HG03378 (cell line): ENCODE measurements around the gene SLC15A1.
A peak's percentile ranks its signal among the peaks of the same experiment; 100 is the strongest.

ENCODE experiments used
- ATAC-seq: cut with Tn5 transposase; IDR thresholded peaks from one replicate; pipeline ENCODE4 v1.9.1; 2021; ENCODE audit warnings: mild to moderate bottlenecking, moderate library complexity; ENCODE audit not compliant: unreplicated experiment

The SLC15A1 gene

DNA sequence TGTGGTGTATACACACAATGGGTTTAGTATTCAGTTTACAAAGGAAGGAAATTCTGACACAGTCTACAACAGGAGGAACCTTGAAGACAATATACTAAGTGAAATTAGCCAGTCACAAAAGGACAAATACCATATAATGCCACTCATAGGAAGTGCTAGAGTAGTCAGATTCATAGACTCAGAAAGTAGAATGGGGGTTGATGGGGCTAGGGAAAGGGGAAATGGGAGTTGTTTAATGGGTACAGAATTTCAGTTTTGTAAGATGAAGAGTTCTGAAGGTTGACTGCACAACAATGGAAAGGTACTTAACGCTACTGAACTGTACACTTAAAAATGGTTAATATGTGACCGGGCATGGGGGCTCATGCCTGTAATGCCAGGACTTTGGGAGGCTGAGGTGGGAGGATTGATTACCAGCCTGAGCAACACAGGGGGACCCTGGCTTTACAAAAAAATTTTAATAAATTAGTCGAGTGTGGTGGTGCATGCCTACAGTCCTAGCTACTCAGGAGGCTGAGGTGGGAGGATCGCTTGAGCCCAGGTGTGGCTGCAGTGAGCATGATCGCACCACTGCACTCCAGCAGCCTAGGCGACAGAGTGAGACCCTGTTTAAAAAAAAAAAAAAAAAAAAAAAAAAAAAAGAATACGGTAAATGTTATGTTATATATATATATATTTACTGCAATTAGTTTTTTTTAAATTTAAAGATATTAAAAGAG lies 45.0 kb downstream of the SLC15A1 start:
- peak; percentile 53 for ATAC-seq

DNA sequence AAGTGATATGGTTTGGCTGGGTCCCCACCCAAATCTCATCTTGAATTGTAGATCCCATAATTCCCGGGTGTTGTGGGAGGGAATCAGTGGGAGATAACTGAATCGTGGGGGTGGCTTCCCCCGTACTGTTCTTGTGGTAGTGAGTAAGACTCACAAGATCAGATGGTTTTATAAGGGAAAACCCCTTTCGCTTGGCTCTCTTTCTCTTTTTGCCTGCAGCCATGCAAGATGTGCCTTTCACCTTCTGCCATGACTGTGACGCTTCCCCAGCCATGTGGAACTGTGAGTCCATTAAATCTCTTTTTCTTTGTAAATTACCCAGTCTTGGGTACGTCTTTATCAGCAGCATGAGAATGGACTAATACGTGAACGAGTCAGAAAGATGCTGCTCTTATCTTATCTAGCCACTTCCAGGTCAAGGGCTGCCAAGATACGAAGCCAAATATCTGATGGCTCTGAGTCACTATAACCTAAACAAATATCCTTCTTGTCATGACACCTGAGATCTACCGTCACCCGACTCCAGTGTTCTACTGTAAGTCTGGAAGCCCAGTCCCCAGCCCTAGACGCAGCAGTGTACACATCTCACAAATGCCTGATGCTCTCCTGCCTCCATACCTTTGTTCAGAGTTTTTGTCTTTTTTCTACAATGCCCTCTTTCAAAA lies 45.9 kb downstream of the SLC15A1 start:
- ATAC-seq, result no peak

DNA sequence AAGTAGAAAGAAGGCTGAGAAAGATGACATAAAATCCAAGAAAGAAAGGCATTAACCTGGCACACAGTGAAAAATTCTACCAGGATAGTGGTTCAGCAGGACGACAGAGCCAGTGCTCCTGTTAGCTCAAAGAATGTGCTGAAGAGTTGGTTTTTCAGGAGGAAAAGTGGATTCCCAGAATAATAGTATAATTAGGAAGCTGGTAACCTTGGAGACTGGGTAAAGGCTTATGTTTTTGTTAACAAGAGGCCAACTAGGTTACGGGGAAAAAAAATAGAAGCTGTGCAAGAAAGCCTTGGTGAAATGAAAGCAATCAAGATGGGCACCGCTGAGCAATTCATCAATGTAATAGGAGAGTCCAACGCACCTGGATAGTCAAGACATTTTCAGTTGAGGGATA lies 54.7 kb downstream of the SLC15A1 start:
- no peak for ATAC-seq

DNA sequence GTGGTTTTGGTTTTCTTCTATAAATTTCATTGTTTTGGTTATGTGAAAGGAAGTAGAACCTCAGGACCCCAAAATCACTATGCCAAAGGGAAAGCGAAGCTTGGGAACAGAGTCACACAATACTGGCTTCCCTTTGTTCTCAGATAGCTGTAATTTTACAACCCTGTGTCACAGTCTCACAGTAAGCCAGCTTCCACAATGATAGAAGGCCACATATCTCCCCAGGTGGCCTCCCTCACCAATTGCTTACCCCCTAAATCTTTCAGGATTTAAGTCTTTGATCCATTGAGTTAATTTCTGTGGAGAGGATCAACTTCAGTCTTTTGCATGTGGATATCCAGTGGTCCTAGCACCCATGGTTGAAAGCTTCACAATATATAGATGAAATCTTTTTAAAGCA lies 58.7 kb downstream of the SLC15A1 start:
- ATAC-seq, result no peak

DNA sequence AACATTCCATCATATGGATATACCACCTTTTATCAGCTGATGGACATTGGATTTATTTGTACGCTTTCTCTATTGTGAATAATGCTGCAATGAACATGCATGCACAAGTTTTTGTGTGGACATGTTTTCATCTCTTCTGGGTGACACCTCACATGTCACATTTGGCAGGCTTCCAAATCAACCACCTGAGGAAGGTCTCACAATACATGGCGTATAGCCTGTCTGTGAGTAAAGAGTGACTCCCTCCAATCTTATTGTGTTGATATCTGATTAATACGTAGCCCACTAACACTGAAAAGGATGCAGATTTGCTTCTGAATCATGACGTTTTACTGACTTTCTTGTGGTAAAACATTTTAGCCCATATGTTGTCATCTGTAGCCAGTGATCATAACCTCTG lies 61.1 kb downstream of the SLC15A1 start:
- no peak for ATAC-seq

DNA sequence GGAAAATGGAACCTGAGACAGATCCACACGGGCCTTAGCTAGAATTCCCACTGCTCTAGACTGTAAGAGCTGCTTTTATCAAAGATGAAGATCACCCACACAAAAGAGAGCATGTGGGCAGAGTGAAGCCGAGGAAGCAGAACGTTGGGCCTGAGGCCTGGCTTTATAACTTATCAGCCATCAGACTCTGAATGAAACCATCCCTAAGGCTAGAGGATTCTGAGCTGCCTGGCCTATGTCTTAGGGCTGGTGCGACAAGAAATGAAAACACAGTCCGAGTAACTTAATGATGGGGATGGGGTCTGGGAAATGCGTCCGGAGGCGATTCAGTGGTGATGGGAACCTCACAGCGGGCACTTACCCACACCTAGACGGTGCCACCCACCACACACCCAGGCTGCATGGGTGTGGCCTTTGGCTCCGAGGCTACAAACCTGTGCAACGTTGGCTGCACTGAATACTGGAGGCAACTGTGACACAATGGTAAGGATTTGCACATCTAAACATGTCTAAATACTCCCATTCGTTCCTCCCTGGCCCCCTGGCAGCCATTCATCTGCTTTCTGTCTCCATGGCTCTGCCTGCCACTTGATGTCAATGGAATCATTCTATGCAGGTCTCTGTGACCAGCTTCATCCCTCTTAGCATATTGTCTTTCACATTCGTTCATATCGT lies 62.0 kb downstream of the SLC15A1 start:
- ATAC-seq, result no peak

DNA sequence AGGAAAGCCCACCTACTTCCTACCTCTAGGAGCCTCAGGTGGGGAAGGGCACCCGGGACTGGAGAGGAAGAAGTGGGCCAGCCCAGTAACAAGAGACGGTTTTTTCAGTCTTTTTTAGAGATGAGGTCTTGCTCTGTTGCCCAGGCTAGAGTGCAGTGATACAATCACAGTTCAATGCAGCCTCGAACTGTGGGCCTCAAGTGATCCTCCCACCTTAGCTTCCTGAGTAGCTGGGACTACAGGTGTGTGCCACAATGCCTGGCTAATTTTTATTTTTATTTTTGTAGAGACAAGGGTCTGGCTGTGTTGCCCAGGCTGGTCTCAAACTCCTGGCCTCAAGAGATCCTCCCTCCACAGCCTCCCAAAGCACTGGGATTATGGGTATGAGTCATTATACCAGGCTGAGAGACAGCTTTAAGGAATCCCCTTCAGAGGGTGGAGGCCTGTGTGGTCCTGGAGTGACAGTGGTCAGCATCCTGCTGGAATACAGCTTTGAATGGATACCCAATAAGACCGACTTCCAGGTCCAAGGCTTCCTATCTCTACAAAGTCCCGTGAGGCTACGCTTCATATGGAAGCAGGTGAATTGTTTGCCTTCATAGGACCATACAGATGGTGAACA lies 63.0 kb downstream of the SLC15A1 start:
- no peak for ATAC-seq

DNA sequence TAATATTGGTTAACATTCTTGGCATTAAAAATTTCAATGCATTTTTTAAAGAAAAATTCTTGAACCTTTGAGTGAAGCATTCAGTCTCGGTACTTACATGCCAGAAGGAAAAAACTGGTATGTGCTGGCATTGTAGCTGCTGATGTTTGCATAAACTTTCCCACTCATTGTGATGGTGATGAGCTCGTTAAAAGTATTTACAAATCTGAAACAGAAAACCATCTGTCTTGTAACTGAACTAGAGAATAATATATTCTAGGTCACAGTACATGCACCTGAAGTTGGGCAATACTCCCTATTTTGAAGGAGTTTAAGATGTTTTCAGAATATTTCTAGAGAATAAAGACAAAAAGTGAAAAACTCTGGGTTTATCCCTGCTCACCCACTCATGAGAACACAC lies 64.1 kb downstream of the SLC15A1 start:
- ATAC-seq, result no peak

DNA sequence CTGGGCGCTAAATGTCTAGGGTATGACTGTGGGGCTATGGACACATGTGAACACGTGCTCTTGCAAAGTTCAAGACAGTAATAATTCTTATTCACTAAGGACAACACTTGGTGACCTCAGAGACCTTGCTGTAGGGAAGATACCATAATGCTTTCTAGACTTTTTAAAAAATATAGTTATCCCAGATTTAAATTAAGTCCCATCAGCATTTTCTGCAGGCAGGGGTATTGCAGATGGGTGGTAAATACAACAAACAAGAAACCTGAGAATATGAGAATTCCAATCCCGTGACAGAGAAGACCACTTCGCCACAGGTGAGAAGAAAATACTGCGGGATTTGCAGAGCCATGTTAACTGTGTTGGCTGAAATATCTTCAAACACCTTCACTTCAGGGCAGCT lies 65.2 kb downstream of the SLC15A1 start:
- ATAC-seq, result no peak

DNA sequence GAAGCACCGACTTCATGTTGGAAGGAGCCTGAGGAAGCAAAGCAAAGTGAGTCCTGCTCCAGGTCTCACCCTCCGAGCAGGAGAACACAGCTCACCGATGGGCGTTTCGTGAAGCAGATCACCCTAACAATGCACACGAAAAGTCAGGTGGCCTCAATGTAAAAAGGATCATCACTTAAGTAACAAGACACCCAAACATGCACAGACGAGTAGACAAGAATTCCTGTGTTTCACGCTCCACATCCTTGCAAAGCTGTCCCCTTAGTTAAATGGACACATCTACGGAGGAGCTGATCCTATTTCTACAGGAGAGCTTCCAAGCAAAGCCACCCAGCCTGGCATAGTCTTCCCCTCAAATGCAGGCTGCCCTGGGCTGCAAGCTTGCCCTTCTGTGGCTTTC lies 66.2 kb downstream of the SLC15A1 start:
- no peak for ATAC-seq

DNA sequence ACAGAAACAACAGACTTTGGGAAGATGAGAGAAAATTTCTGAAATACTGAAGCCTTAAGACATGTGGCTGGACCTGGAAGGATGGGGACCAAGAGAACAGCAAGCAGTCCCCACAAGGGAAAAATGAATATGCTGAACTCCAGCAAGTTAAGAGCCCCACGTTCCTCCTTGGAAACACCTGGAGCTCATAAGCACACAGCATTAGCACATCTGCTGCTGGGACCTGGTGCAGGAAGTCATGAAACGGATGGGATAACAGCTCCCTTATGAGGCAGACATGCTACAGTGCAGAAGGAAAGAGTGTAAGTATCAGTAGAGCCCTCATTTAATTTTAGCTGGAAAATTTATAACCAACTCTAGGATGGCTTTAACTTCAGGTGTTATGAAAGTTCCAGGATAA lies 67.3 kb downstream of the SLC15A1 start:
- ATAC-seq, result no peak

DNA sequence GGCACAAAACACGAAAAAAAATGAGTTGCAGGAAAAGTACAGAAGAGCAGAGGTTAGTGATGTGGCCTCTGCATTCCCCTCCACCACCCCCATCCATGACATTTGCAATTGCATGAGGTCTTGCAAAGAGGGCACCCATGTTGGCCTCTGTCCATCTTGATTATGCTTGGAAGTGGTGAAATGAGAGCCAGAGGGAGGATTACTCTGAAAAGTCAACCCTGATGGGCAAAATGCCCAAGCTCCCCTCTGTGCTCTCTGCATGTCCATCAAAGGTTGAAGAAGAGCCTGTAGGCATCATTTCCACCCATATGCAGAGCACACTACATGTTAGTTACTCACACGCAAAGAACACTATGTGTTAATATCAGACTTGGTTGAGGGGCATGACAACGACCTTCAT lies 71.4 kb downstream of the SLC15A1 start:
- no peak for ATAC-seq

DNA sequence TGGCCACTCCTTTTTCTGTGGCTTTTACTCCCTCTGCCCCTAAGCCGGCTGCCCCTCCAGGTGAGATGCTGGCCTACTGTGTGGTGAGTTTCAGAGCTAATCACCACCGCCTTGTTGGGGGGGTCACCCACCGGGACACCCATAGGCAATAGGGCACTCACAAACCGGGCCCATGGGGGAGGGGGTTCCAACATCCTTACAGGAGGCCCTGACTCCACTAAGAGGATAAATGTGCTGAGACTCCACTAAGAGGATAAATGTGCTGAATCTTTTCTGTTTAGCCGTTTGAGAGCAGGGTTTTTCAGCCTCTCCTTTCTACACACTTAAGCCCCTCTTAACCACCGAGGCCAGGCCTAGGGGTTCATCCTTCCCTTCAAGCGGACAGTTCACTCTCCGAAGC lies 73.7 kb downstream of the SLC15A1 start:
- ATAC-seq, result no peak

DNA sequence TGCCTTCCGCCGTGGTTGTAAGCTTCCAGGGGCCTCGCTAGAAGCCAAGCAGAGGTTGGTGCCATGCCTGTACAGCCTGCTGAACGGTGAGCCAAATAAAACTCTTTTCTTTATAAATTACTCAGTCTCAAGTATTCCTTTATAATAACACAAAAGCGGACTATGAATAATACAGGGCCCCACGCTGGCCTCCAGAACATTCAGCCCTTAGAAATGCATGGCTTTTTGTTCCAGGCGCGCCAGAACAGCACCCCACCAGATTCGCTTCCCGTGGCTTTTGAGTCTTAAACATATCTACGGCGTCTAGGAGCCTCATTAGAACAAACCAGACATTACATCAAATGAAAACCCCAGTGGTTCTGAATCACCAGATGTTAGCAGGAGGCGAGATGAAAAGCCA lies 75.1 kb downstream of the SLC15A1 start:
- ATAC-seq, result no peak

DNA sequence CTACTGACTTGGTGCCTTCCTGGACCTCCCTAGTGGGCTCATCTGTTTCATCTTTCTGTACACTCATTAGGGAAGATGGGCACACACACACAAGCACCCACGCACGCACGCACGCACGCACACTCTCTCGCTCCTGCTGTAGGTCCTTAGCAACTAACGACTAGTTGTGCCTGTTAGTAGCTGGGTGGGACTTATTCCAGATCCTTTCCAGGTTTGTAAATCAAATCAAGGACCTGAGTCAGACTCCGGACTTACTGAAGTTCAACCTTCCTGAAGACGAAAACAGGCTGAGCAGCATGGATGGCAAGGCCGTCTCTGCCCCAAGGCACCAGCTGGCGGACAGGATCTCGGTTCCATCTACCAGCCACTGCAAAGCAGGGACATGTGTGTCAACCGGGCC lies 76.2 kb downstream of the SLC15A1 start:
- ATAC-seq, result no peak

DNA sequence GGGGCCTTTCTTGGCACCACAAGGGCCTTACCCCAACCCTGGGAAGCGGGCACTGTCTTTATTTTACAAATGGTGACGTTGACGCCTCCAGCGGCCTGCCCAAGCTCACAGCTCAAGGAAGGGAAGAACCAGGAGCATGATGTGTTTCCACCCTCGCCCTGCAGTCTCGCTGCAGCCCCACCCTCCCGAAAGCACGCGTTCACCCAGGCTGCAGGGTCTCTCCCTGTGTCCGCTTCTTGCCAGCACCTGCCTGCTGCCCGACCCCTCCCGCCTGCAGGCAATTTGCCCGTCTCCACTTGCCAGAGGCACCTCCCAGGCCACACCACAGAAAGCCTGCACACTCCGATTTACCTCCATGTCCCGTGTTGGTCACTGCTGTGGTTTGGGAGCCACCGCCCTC lies 76.6 kb downstream of the SLC15A1 start:
- ATAC-seq, result no peak

DNA sequence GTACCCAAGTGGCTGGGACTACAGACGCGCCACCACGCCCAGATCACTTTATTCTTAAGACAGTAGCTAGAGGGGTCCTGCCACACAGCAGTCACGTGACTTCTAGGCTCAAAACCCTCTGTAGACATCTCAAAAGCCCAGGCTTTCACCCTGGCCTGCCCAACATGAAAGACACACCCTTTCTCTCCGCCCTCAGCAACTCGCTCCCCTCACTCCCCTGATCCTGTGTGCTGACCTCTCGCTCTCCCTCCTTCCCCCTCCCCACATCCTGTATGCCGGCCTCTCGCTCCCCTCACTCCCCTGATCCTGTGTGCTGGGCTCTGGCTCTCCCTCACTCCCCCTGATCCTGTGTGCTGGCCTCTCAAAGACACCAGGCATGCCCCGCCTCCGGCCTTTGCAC lies 77.4 kb downstream of the SLC15A1 start:
- no peak for ATAC-seq

DNA sequence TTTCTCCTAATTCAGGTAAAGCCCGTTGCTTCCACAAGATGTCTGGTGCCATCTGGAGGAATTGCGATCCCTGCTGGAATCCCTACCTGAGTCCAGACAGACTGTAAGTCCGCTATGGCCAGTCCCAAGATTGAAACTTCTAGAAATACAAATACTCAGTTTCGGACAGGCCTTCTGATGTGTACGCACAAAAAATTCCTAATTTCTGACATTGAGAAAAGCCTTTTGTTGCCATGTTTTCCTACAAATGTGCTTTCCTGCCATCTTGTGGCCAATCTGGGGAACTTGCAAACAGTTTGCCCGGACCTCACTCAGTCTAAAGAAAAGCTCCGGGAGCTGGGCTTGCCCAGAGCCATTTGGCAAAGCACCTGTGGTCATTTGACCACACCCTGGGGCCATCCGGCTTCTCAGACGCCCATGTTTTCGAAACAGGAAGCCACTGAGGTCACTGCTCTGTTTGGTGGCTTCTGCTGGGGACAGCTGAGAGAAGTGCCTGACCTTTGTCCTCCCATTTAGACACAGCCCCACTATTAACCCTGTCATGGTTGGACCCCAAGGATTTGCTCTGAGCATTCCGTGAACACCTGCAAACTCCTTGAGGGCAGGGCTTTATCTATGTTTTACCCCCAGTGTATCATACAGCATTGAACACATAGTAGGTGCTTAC lies 79.4 kb downstream of the SLC15A1 start:
- peak; percentile 82 for ATAC-seq

DNA sequence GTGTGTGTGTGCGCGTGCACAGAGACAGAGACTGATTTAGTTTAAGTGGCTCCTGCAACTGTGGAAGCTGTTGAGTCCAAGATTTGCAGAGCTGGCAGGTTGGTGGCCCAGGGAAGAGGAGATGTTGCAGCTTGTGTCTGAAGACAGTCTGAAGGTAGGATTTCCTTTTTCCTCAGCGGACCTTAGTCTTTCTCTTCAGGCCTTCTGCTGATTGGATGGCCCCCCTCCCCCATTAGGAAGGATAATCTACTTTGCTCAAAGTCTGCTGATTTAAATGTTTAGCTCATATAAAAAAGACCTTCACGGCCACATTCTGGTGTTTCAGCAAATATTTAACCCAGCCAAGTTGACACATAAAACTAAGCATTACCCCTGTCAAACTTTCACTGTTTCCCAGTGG lies 84.3 kb downstream of the SLC15A1 start:
- no peak for ATAC-seq

DNA sequence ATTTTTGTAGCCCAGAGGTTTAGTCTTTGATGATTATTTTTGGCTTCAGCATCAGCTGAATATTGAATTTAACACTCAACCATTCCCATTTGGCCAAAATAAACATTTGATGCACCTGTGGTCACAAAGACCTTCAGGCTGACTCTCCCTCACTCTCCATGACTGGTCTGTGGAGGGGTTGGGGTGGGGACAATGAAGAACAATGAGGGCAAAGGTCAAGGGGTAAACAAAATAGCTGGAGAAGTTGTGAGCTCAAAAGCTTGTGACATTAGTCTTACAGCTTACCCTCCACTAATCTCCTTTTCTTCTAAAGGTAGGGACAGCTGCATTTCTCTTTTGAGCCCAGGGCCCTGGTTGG lies 86.9 kb downstream of the SLC15A1 start:
- ATAC-seq, result no peak

DNA sequence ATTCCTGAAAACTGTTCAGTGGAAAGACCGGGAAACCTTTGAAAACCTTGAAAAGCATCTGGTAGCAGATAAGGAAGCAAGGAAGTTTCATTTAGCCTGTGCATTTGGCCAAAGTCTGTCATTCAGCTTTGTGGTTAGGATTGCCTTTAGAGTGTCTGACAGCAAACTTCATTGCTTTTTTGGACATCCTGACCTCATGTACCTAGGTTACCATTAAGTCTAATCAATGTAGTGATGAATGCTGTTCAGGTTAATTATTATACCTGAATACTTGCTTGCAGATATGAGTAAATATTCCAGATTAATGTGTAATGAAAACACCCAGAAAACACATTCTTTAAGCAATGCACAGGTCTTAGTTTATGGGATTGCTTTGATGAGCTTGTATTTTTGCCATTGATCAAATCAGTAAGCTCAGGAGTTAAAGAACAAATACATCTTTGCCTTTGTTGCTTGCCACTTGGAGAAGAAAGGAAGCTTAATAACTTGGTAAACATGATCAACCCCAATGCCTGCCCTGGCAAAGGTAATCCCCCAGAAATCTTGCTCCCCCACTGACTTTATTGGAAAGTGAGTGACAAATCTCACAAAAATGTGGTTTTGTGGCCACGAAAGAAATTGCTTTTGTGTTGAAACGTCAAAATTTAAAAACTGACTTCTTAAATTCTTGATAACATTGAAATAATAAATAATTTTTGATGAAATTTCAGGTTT lies 87.4 kb downstream of the SLC15A1 start:
- no peak for ATAC-seq
